IMR-90 (cell line): ENCODE data around the gene PFKL.

ENCODE experiments used
- CEBPB ChIP-seq: IDR thresholded peaks from 2 replicates; pipeline ENCODE4 v1.6.1; 2012; ENCODE audit warnings: low read depth, low read length, improper control_type of control experiment
- CTCF ChIP-seq: conservative IDR thresholded peaks from 2 replicates; pipeline ENCODE4 v1.5.1; 2012; ENCODE audit warnings: mild to moderate bottlenecking, low read depth, low read length, improper control_type of control experiment
- FOS ChIP-seq: fragments of 150-350 bp; IDR thresholded peaks from 2 replicates; pipeline ENCODE4 v1.6.1; 2016; ENCODE audit warnings: low read depth, low read length
- MAFK ChIP-seq: IDR thresholded peaks from 2 replicates; pipeline ENCODE4 v1.6.1; 2012; ENCODE audit warnings: low read depth, low read length, improper control_type of control experiment
- MAZ ChIP-seq: IDR thresholded peaks from 2 replicates; pipeline ENCODE4 v1.6.1; 2012; ENCODE audit warnings: low read depth, mild to moderate bottlenecking, low read length, improper control_type of control experiment, moderate library complexity, borderline replicate concordance
- MXI1 ChIP-seq: IDR thresholded peaks from 2 replicates; pipeline ENCODE4 v1.6.1; 2012; ENCODE audit warnings: low read depth, mild to moderate bottlenecking, low read length, moderate library complexity, borderline replicate concordance
- POLR2A ChIP-seq: IDR thresholded peaks from 2 replicates; pipeline ENCODE4 v1.6.1; 2012; ENCODE audit warnings: mild to moderate bottlenecking, low read depth, low read length
- RFX5 ChIP-seq: IDR thresholded peaks from 2 replicates; pipeline ENCODE4 v1.8.0; 2012; ENCODE audit warnings: low read depth, mild to moderate bottlenecking, low read length, moderate library complexity
- SMC3 ChIP-seq: fragments of 150-350 bp; IDR thresholded peaks from 2 replicates; pipeline ENCODE4 v1.6.1; 2016; ENCODE audit warnings: low read depth, mild to moderate bottlenecking, antibody characterized with exemption, low read length, moderate library complexity
- USF2 ChIP-seq: fragments of 150-350 bp; IDR thresholded peaks from 2 replicates; pipeline ENCODE4 v1.6.1; 2017; ENCODE audit warnings: mild to moderate bottlenecking, antibody characterized with exemption, low read length, low read depth

GRCh38 chr21:44258056-44258725 is 41.7 kb upstream of the PFKL start:
- TF ChIP-seq CTCF (no peak), POLR2A (no peak), MAZ (no peak), RFX5 (no peak), MXI1 (no peak), SMC3 (no peak), MAFK (no peak), CEBPB (no peak), FOS (no peak), USF2 (no peak)
